Erythroblast (primary cell): ENCODE measurements around the gene SRGAP2C.
"Not testable (repeated sequence)": the region's sequence is repeated elsewhere in the genome, so short reads cannot be mapped to it uniquely, and the experiment has no call there.

Experiments used
- GATA1 ChIP-seq: IDR thresholded peaks from 2 replicates; pipeline ENCODE4 v1.6.1; 2011; ENCODE audit warnings: low read depth, mild to moderate bottlenecking, control low read depth, low read length, moderate library complexity
- POLR2A ChIP-seq: IDR thresholded peaks from 2 replicates; pipeline ENCODE4 v1.6.1; 2011; ENCODE audit warnings: mild to moderate bottlenecking, low read length

DNA sequence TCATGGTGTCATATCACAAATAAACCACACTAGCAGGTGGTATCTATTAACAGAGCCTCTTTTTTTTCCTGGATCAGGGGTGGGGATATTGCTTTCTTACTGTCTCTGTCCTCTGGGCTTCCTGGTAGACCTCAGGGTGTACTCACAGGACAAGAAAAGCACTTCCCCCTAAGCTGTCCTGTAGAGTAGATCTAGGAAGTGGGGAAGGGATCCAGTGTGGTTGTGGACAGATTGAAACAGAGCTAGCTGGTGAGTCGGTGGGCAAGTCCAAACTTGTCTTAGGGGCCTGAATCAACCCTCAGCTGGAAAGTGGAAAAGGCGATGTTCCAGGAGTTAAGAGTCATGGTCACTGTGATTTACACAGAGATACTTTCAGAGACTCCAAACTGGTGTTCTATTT is 96.7 kb downstream of the SRGAP2C start:
- not testable (repeated sequence) for TF ChIP-seq GATA1, POLR2A
